ENCODE results near the gene ZNF705A.
"Not testable (repeated sequence)": the region's sequence is repeated elsewhere in the genome, so short reads cannot be mapped to it uniquely, and the experiment has no call there.

DNA sequence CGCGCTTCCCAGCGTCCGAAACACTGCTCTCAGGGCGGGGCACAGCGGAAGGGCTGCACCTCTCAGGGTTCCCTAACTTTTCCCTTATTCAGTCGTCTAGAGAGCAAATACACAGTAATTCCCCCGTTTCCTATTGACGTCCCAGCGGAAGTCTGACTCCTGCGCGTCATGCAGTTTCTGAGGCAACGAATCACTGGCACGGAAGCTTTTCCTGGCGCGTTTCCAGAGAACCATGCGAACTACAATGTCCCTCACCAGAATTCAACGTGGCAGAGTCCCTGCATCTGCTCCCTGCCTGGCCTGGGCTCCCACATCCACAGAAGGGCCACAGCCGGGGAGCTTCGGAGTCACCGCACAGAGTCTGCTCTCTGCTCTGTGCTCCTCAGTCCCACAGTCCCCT lies 64.6 kb downstream of the ZNF705A start:
- TF ChIP-seq POLR2A (IDR thresholded peaks at IDR 0.05); CTCF (IDR thresholded peaks at IDR 0.05 in 4 of 5, conservative IDR thresholded peaks at IDR 0.05 in 1 of 5): not testable (repeated sequence)
